COR-L47 (cell line): ENCODE measurements around the gene MADD.
"Not testable (repeated sequence)": the region's sequence is repeated elsewhere in the genome, so short reads cannot be mapped to it uniquely, and the experiment has no call there.

Experiments
- DNase-seq: peaks from one replicate; lab custom pipeline; 2025; lab: John Stamatoyannopoulos, UW

MADD gene

DNA sequence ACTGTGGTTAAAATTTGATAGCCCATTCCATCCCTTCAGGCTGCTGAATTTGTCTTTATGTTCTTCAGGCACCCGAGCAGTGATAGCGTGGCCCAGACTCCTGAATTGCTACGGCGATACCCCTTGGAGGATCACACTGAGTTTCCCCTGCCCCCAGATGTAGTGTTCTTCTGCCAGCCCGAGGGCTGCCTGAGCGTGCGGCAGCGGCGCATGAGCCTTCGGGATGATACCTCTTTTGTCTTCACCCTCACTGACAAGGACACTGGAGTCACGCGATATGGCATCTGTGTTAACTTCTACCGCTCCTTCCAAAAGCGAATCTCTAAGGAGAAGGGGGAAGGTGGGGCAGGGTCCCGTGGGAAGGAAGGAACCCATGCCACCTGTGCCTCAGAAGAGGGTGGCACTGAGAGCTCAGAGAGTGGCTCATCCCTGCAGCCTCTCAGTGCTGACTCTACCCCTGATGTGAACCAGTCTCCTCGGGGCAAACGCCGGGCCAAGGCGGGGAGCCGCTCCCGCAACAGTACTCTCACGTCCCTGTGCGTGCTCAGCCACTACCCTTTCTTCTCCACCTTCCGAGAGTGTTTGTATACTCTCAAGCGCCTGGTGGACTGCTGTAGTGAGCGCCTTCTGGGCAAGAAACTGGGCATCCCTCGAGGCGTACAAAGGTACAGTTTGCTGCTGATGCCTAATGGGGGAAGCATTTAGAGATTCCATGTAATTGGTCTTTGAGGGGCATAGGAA, 4.7 kb downstream of the MADD start:
- DNase-seq, result no peak

DNA sequence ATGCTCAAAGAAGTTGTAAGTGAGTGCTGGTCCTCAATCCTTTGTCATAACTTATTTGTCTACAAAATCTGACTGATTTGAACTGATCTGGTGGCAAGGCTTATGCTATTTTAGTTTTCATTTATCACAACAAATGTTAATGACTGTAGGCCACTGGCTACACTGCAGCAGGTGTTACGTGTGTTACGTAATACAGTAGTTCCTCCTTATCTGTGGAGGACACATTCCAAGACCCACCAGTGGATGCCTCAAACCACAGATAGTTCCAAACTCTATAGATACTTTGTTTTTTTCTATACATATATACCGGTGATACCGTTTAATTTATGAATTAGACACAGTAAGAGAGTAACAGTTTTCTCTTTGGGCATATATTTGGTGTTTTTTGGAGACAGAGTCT, 7.0 kb downstream of the MADD start:
- DNase-seq, result no peak

DNA sequence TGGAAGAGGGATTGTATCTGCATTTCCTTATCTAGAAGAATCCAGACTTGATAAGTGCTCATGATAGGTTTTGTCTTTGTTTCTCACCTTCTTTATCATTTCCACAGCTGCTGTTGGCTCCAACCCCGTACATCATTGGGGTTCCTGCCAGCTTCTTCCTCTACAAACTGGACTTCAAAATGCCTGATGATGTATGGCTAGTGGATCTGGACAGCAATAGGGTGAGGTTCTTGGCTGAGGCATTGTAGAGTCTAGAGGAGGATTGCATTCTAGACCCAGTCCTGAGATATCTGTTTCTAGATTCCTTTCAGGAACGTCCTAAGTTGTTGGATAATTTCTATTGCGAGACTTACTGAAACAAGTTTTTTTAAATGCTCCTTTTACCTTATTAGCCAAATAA, 8.1 kb downstream of the MADD start:
- no peak for DNase-seq

DNA sequence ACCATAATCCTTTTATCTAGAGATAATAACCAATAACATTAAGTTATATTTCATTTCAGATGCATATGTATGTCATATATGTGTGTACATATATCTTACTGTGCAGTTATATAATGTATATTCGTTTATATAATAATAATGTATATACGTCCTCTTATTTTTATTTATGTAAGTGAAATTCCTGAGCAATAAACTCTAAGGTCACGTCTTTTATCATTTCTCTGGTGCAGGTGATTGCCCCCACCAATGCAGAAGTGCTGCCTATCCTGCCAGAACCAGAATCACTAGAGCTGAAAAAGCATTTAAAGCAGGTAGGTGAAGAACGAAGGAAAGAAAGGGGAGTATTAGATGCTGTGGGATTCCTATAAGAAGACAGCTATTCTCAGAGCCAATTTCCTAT, 8.8 kb downstream of the MADD start:
- DNase-seq, result no peak

DNA sequence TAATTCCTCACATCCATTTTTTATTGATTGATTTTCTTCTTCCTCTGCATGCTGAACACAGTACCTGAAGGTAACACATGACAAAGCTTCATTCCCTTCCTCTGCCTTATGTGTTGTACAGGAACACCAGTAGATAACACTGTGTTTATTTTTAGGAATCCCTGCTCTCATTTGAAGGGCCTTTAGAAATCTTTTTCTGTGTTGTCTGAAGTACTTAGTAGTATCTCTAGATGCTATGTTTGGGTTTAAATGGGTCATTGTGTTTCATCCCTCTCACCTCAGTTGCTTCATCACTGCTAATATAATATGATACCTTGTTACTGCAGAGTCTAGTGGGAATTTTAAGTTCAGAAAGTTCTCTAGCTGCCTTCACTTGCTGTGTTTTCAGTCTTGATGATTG, 10.2 kb downstream of the MADD start:
- no peak for DNase-seq

DNA sequence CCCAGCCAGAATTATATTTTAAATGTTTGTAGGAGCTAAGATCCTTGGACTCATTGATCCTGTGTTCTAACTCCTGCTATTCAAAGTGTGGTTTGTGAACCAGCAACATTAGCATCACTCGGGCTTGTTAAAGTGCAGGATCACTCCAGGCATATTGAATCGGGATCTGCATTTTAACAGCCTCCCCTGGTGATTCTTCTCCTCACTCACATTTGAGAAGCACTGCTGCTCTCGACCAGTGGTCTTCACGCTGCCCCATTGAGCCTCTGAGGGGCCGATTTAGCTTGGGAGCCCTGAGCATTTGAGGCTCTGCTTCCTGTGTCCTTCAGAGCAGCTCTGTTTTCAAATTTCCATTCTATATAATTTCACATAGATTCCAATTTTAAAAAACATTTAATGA, 10.9 kb downstream of the MADD start:
- no peak for DNase-seq

DNA sequence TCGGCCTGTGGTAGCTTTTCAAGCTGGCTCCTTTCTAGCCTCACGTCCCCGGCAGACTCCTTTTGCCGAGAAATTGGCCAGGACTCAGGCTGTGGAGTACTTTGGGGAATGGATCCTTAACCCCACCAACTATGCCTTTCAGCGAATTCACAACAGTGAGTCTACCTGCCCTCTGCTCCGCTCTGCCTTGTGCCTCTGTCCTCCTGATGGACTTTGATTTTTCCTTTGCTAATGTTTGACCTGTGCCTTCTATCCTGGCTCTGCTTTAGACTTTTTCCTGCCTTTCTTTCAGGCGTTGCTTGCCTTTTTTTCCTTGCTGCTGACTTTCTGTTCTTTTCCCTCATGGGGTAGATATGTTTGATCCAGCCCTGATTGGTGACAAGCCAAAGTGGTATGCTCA, 12.5 kb downstream of the MADD start:
- no peak for DNase-seq

DNA sequence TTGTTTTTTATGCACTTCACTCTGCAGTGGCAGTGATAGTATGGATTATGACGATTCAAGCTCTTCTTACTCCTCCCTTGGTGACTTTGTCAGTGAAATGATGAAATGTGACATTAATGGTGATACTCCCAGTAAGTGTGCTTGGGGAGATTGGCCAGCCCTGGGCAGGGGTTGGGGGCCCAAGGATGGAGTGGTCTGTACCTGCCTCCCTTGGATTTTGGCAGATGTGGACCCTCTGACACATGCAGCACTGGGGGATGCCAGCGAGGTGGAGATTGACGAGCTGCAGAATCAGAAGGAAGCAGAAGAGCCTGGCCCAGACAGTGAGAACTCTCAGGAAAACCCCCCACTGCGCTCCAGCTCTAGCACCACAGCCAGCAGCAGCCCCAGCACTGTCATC, 14.2 kb downstream of the MADD start:
- DNase-seq, result no peak

DNA sequence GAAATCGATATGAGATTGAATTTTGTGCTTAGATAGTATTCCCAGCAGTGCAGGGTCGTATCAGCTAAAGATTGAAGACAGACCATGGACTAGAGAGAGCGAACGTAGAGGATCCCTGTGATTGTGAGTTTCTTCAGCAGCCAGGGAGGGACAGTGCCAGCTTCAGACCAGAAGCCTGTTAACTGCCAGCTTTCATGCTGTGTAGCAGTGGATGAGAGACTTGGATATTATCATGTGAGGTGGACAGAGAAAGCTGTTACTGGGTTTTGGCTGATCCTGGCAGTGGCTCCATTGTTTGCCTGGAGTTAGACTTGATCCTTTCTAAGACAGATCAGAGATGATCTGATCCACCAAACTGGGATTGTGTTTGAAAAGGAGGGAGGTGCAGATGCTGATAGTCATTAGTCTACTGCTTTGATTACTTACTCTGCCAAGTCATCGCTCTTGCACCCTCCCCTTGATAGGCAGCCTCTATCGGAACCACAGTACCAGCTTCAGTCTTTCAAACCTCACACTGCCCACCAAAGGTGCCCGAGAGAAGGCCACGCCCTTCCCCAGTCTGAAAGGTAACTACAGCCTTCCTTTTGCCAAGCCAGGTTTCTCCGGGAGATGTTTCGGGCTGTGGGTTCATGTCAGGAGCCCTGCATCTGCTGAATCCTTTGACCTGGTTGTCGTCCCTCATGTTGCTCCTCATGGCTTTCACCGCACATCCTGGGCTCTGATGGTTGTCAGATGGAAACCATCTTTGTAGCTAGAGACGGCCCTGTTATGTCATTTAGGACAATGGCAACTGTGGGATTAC, 16.2 kb downstream of the MADD start:
- no peak for DNase-seq

DNA sequence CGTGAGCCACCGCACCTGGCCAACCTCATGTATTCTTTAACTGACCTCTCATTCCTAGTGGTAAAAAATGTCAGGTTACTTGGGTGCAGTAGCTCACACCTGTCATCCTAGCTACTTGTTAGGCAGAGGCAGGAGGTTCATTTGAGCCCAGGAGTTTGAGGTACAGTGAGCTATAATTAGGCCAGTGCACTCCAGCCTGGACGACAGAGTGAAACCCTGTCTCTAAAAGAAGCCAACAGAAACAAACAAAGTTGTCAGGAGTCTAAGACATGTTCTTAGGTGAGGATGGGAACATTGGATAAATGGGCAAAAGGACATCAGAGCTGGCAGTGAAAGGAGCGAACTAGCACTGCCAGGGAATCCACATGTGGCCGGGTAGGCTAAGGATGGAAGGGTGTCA, 18.1 kb downstream of the MADD start:
- DNase-seq, result no peak

DNA sequence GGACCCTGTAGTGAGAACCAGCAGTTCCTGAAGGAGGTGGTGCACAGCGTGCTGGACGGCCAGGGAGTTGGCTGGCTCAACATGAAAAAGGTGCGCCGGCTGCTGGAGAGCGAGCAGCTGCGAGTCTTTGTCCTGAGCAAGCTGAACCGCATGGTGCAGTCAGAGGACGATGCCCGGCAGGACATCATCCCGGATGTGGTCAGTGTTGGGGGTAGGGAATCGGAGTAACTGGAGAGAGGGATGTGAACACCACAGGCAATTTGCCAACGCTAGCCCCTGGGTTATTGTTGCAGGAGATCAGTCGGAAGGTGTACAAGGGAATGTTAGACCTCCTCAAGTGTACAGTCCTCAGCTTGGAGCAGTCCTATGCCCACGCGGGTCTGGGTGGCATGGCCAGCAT, 19.9 kb downstream of the MADD start:
- no peak for DNase-seq

DNA sequence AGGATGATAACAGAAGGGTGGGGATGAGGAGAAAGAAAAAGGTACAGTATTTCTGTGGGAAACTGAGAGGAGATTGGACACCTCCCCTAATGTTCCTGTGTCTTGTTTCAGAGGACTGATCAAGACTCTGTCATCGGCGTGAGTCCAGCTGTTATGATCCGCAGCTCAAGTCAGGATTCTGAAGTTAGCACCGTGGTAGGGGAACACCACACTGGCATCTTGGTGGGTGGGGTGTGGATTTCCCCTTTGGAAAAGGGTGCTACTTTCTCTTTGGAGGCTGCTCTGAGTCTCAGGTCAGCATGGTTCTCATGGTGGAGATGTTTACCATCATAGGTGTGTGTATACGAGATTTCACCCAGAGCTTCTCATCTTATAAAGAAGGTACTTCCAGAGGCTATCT, 25.5 kb downstream of the MADD start:
- DNase-seq, result no peak

DNA sequence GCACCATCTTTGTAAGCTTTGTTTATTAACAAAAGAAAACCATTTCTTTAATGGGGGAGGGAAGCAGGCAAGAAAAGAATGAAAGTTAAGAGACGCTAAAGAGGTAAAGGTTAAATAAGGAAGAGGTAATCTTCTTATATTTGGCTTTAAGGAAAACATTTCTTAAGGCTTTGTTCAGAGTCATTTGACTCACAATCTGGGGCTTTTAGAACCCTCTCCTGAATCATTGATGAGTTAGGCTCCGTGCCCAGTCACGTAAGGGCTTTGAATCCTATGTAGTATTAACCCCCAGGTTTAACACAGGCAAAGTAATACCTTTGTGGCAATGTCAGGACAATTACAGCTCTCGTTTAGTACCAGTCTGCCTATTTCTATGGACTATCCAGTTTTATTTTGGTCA, 26.1 kb downstream of the MADD start:
- DNase-seq, result no peak

DNA sequence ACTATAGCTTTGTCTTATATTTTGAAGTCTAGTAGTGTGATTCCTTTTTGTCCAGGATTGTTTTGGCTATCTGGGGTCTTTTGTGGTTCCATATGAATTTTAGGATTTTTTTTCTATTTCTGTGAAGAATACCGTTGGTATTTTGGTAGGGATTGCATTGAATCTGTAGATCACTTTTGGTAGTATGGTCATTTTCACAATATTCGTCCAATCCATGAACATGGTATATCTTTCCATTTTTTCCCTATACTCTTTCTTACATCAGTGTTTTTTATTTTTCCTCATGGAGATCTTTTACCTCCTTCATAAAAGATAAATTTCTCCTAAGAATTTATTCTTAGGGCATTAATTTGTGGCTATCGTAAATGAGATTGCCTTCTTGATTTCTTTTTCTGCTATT, 29.1 kb downstream of the MADD start:
- no peak for DNase-seq

DNA sequence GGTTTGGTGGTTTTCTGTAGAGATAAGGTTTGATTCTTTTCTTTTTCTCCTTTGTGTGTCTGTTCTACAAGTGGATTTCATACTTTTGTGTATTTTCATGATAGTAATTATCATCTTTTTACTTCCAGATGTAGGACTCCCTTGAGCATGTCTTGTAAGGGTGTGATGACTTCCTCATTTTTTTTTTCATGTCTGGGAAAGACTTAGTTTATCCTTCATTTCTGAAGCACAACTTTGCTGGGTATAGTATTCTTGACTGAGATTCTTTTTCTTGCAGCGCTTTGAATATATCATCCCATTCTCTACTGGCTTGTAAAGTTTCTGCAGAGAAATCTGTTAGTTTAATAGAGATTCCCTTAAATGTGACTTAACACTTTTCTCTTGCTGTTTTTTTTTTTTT, 32.9 kb downstream of the MADD start:
- no peak for DNase-seq

DNA sequence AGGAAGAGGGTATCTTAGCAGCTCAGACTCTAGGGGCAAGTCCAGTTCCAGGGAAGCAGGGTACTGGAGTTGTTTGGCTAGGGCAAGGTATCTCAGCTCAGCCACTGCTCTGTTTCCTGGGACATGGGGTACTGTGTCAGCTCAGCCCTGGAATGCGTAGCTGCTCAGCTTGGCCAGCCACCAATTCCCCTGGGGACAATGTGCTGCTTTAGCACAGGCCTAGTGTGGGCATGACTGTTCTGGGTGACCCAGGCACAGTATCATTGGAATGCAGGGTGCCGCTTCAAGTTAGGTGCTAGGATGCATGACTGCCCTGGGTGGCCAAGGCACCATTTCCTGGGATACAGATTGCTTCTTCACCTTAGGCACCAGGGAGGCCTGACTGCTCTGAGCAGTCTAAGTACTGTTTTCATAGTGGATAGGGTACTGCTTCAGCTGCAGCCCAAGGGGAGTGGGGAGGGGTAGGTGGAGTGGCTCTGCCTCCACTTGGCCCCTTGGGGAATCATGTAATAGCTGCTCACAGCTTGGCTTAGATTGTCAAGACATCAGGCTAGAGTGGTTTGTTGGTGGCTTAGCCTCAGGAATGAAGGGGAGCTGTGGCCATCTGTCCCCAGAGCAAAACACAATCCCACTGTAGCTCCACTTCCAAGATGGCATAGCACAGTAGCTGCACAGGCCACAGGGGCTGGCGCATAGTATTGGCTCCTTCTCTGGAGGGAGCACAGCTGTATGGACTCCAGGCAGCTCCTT, 36.0 kb downstream of the MADD start:
- DNase-seq, result no peak

DNA sequence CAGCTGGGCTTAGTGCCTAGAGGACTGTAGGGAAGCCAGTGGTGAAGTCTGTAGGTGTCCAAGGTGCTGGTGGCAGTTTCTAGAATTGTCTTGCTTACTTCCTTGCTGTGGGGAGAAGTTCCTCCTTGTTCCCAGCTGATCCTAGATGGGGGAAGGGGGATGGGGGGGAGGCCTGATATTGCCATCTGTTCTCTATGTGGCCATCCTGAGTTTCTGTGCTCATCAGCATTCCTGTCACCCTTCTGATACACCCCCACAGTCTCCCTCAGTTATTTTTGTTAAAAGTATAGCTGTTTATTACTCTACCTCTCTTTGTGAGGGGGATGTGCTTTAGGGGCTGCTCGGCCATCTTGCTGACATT, 36.5 kb downstream of the MADD start:
- no peak for DNase-seq

DNA sequence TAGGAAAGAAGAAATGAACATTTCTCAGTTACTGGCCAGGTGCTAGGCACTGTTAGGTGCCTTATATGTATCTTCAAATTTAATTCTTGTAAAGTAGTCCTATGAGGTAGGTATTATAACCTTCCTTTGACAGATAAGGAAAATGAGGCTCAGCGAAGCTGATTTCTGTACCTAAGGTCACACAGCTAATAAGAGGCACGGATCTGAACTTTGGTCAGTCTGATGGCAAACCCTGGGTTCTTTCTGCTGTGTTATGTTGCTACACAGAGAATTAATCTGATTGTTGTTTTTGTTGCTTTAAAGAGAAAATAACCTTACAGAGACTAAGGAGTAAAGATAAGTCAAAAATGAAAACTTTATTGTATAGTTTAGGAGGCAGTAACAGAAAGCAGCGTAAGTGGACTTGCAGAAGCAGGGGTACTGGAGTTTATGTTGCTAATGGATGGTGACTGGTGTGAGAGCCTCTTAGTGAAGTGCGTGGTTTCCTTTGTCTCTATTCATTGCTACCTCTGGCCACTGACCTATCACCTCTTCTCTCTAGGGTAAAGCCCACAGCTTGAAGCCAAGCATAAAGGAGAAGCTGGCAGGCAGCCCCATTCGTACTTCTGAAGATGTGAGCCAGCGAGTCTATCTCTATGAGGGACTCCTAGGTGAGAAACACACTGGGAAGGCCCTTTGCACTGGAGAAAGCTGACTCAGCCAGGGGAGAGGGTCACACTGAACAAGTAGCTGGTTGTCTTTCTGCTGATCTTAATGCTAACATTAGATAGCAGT, 38.3 kb downstream of the MADD start:
- DNase-seq, result no peak

DNA sequence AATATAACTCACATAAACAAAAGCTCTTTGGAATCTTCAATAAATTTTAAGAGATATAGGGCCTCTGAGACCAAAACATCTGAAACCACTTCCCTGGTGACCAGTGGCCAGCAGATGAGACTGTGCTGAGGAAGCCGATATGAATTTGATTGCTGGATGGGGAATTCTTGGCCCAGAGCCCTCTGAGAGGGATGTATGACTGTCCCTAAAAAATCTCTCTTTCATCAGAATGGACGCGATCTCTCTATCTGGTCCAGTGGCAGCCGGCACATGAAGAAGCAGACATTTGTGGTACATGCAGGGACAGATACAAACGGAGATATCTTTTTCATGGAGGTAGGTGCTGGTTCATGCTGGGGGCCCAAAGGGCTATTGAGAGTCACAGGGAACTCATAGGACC, 45.1 kb downstream of the MADD start:
- DNase-seq, result no peak

DNA sequence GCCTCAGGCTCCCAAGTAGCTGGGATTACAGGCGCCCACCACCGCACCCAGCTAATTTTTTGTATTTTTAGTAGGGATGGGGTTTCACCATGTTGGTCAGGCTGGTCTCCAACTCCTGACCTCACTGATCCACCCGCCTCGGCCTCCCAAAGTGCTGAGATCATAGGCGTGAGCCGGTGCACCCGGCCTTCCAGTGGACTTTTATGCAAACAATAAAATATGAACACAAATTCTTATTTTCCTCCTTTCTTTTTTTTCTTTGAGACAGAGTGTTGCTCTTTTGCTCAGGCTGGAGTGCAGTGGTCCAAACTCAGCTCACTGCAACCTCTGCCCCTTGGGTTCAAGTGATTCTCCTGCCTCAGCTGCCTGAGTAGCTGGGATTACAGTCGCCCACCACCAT, 46.6 kb downstream of the MADD start:
- DNase-seq, result not testable (repeated sequence)

DNA sequence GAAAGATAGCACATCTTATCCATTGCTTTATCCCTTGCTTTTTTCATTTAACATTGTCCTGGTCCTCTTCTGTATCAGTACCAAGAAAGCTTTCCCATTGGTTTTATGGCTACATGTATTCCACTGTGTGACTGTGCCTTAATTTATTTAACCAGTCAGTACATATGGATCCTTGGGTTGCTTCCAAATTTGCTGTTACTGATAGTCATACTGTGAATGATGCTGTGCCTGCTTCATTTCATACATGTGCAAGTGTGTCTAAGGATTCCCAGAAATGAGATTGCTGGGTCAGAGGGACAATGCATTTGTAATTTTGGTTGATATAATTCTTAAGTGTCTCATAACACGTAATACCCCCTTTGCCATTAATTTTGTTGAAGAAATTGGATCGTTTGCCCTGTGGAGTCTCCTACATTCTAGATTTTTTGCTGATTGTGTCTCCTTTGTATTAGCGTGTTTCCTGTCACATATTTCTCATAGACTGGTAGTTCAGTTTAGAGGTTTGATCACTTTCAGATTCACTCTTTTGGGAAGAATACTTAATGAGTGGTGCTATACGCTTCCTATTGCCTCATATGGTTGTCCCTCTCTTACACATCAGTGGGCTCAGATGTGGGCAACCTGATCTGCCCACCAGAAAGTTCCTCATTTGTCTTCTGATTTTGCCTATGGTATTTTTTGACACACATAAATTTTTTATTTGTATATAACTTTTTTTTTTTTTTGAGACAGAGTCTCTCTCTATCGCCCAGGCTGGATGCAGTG, 47.3 kb downstream of the MADD start:
- DNase-seq, result no peak

DNA sequence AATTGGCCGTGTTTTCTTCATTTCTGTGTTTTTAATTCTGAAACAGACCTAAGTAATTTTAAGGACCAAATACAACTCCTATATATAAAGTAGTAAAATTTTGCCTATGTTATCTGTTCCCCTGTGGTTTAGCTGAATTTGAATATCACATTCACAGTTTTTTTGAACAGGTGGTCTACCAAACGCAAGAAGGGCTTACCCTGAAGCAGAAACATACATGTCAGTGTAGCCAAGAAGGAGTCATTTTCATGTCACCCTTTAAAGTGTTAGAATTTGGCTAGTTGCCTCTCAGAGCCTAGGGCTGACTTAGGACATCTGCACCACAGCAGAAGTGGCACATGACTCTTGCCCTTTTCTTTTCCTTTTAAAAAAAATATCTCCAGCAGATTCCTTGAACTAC, 48.2 kb downstream of the MADD start:
- DNase-seq, result no peak
